Calu3 (cell line): ENCODE measurements around the gene RPL14. TPM values are rescaled to one million over a fixed set of nuclear protein-coding genes. Genes with fewer than 3 reads are reported as not detected.

Source experiments
- Bru-seq: library from RNA; stranded (reverse); fragments of 400-500 nt; gene quantifications from one replicate; lab custom pipeline; 2021; lab: Mats Ljungman, UMichigan
- BruChase-seq, 2 experiments: library from RNA; stranded (reverse); fragments of 400-500 nt; gene quantifications; one replicate each; lab custom pipeline; 2021; lab: Mats Ljungman, UMichigan
- BruUV-seq: library from RNA; stranded (reverse); fragments of 400-500 nt; replicated peaks from 2 replicates; lab custom pipeline; 2021; lab: Mats Ljungman, UMichigan
- CTCF ChIA-PET: fragments of 300-600 bp; sonication (Branson Sonifier 250); formaldehyde crosslinking; loops from one replicate; lab custom pipeline; 2022; ENCODE audit warnings: antibody characterized with exemption; lab: Charles Lee
- DNase-seq: peaks from one replicate; pipeline ENCODE4 v3.0.0; 2022
- H3K27ac Mint-ChIP-seq: one replicate; pipeline ENCODE4 v1.8.0; 2022; ENCODE audit warnings: mixed read lengths; ENCODE audit not compliant: unreplicated experiment
- H3K27me3 Mint-ChIP-seq: one replicate; pipeline ENCODE4 v1.8.0; 2022; ENCODE audit warnings: mixed read lengths; ENCODE audit not compliant: unreplicated experiment
- H3K36me3 Mint-ChIP-seq: one replicate; pipeline ENCODE4 v1.8.0; 2022; ENCODE audit warnings: mild to moderate bottlenecking, moderate library complexity, mixed read lengths; ENCODE audit not compliant: insufficient read depth, unreplicated experiment
- H3K4me1 Mint-ChIP-seq: one replicate; pipeline ENCODE4 v1.8.0; 2022; ENCODE audit warnings: mild to moderate bottlenecking, low read depth, mixed read lengths; ENCODE audit not compliant: unreplicated experiment
- H3K4me3 Mint-ChIP-seq: one replicate; pipeline ENCODE4 v1.8.0; 2022; ENCODE audit warnings: mild to moderate bottlenecking, low read depth, moderate library complexity, mixed read lengths; ENCODE audit not compliant: unreplicated experiment
- H3K9me3 Mint-ChIP-seq: one replicate; pipeline ENCODE4 v1.8.0; 2022; ENCODE audit warnings: low read depth, mixed read lengths; ENCODE audit not compliant: unreplicated experiment
- intact Hi-C: fragments of 100-400 bp; cut with micrococcal nuclease; formaldehyde crosslinking; loops from one replicate; pipeline ENCODE4 v1.10.0; 2022; ENCODE audit not compliant: unreplicated experiment
- long read RNA-seq: library from polyadenylated mRNA; stranded (forward); transcript quantifications from one replicate; pipeline ENCODE4 v2.0.0, GENCODE V29; 2022
- total RNA-seq: library from RNA; stranded (reverse); gene quantifications from 2 replicates; pipeline ENCODE4 v1.2.3, GENCODE V29; 2022
- TF ChIP-seq, protein P1 (sequence below): fragments of 200-600 bp; IDR thresholded peaks from one replicate; pipeline ENCODE4 v1.8.0; 2022; ENCODE audit warnings: antibody characterized with exemption; ENCODE audit not compliant: unreplicated experiment

The RPL14 gene
- total RNA-seq (1,147 and 1,349 TPM in 2 replicates), Bru-seq, nascent RNA (percentile 95 among the genes with signal in this experiment), BruChase-seq, experiment 1, labeled RNA remaining after a 6-hour chase (percentile 99 among the genes with signal in this experiment), BruChase-seq, experiment 2, labeled RNA remaining after a 2-hour chase (percentile 98 among the genes with signal in this experiment)
- long read RNA-seq, full-length matches to known transcripts = 255 of 276 reads
- long read RNA-seq, partial matches to known transcripts = 14 of 276 reads
- long read RNA-seq, other reads (novel, unspliced or antisense) = 7 of 276 reads

DNA sequence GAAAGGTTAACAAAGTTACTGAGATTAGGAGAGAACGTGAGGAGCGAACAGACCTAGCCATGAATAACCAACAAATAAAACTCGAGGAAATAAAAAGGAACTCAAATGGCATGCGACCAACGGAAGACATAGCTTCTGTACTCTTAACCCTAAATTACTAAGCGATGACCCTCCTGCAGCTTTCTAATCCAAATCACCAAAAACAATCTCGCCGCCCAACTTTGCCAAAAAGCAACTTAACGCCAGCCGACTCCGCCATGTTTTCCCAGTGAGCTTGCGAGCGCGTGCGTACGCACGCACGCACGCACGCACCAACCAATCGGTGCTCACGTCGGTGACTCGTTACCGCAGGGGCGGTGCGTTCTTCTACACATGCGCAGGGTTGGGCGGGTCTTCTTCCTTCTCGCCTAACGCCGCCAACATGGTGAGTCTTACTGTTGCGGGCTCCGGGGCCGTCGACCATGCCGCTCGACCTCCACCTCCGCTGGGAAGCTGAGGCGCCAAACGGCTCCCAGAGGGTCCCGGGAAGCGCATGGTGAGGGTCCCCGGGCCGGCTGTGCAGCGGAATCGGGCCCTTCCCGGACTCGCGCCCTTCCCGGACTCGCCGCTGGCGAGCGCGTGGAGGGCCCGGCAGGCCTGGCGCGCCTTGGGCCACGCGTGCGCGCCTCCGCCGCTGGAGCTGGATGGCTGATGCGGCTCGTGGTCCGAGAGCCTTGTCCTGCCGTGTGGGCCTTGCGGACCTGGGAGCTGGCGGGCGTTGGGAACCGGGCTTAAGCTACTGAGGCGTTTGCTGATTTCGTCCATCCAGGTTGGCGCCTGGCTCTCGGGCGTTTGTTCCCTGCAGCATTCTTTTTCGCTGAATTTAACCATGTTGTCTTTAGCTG is at the start of gene RPL14:
Gene RPL14 (plus strand): TSS at position 400 of the 884 bp plus-strand sequence. CDS start 133 bp downstream, at position 533.
- Mint-ChIP-seq H3K27ac (peak within 1 kb of the TSS; percentile 90), H3K27me3 (no peaks in the 10 kb centered on the region), H3K36me3 (peaks cover 76% of the 10 kb centered on the region), H3K4me3 (peak within 1 kb of the TSS; percentile 86), H3K9me3 (no peaks in the 10 kb centered on the region), H3K4me1 (peaks cover 19% of the 10 kb centered on the region)
- TF ChIP-seq, protein P1, sequence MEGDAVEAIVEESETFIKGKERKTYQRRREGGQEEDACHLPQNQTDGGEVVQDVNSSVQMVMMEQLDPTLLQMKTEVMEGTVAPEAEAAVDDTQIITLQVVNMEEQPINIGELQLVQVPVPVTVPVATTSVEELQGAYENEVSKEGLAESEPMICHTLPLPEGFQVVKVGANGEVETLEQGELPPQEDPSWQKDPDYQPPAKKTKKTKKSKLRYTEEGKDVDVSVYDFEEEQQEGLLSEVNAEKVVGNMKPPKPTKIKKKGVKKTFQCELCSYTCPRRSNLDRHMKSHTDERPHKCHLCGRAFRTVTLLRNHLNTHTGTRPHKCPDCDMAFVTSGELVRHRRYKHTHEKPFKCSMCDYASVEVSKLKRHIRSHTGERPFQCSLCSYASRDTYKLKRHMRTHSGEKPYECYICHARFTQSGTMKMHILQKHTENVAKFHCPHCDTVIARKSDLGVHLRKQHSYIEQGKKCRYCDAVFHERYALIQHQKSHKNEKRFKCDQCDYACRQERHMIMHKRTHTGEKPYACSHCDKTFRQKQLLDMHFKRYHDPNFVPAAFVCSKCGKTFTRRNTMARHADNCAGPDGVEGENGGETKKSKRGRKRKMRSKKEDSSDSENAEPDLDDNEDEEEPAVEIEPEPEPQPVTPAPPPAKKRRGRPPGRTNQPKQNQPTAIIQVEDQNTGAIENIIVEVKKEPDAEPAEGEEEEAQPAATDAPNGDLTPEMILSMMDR = no peak
- CTCF ChIA-PET = no interaction called here
- DNase-seq = peak; percentile 91
- intact Hi-C loops = no loop called here
- BruUV-seq = no TSS peak

DNA sequence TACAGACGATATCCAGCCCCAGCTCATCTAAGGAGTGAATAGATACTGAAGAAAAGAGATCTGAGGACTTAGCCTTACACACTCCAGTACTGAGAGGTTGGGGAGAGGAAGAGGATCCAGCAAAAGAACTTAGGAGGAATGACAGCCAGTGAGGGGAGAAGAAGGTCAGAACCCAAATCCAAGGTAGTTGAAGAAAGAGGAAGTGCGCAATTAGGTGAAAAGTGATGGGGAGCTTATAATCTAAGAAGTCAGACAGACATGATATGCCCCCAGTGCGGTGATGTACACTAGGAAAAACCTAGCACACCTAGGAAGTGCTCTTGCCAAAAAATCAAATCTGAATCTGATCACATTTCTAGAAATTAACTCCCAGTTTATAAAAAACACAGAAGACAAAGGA is 49.5 kb upstream of the RPL14 start:
- H3K9me3 Mint-ChIP-seq = no peaks in the 10 kb centered on the region
- no peaks in the 10 kb centered on the region for H3K36me3 Mint-ChIP-seq
- CTCF ChIA-PET = no interaction called here
- no peaks in the 10 kb centered on the region for H3K27me3 Mint-ChIP-seq
- intact Hi-C loops = no loop called here
- H3K4me3 Mint-ChIP-seq = no peak overlapping the region
- BruUV-seq = no TSS peak
- H3K27ac Mint-ChIP-seq = no peak overlapping the region
- TF ChIP-seq, protein P1 = no peak
- no peak for DNase-seq
- no peaks in the 10 kb centered on the region for H3K4me1 Mint-ChIP-seq

DNA sequence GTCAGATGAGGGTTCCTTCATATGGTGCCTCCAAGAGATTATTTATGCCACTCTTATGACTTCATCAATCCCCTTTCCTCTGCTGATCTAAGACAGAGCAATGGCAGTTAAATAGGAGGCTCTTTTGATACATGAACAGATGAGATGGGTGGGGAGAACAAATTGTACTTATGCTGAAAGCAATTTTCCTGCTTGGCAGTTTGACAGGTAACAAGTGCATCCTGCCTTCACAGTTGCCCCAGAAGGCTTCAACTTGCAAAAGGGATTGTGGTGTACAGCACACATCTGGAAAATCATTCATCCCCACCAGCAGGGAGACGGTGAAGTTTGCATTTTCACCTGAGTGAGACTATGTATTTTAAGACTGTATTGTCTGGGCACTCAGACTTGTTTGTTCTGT is 42.9 kb upstream of the RPL14 start:
- BruUV-seq = no TSS peak
- no peaks in the 10 kb centered on the region for H3K9me3 Mint-ChIP-seq
- intact Hi-C loops = no loop called here

DNA sequence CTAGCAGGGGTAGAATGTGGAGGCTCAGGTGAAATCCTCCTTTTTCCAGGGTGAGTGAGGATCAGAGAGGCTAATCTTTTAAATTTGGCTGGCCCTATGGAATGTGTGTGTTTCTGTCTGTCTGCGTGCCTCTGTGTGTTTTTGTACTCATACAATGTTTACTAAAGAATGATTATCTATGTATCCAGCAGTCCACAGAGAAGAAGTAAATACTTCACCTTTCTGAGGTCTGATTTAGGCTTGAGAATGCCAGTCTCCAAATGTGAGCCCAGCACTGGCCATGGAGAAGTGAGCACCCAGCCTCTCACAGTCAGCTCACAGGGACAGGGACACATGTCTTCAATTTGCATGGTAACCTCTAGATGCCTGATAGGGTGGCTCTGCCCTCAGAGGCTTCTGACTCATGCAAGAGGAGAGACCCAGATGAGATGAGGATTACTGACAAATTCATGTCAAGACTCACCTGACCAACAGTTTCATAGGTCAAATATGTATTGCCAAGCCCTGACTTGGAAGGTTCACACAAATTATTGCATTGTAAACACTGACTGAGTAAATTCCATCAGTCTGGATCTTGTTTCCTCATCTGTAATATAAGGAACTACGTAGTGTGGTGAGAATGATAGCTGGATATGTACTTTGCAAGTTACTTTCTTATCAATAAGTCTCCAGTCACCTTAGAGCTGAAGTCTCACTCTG is 39.1 kb upstream of the RPL14 start:
- Mint-ChIP-seq H3K4me3 (no peak overlapping the region), H3K27ac (no peak overlapping the region), H3K27me3 (no peaks in the 10 kb centered on the region), H3K4me1 (no peaks in the 10 kb centered on the region), H3K36me3 (no peaks in the 10 kb centered on the region), H3K9me3 (no peaks in the 10 kb centered on the region)
- TF ChIP-seq, protein P1 = no peak
- intact Hi-C loops = no loop called here
- no TSS peak for BruUV-seq
- CTCF ChIA-PET = no interaction called here
- DNase-seq = no peak

More for the DNA sequence above, 42.9 kb upstream of the RPL14 start:
- H3K4me1 Mint-ChIP-seq = no peaks in the 10 kb centered on the region
- CTCF ChIA-PET = no interaction called here
- DNase-seq = no peak
- H3K36me3 Mint-ChIP-seq = no peaks in the 10 kb centered on the region
- no peak overlapping the region for H3K4me3 Mint-ChIP-seq
- TF ChIP-seq, protein P1 = no peak
- no peaks in the 10 kb centered on the region for H3K27me3 Mint-ChIP-seq
- no peak overlapping the region for H3K27ac Mint-ChIP-seq
